Thyroid gland (tissue), 4 donors: ENCODE data around the gene RFX8. TPM values are rescaled to one million over a fixed set of nuclear protein-coding genes. Genes with fewer than 3 reads are reported as not detected.

Source experiments
- DNase-seq, 2 donors: peaks; one replicate each; pipeline ENCODE4 v3.0.0-alpha.2; 2019
- H3K27ac ChIP-seq, 3 donors: fragments of 200-600 bp; sonication (generic); 1 replicate in 2 of 3; 2 replicates in 1 of 3; pipeline ENCODE4 v1.5.1; 2016 to 2019; ENCODE audit warnings: mild to moderate bottlenecking in 1 of 3, moderate library complexity in 1 of 3
- H3K27me3 ChIP-seq: fragments of 200-600 bp; sonication (generic); one replicate; pipeline ENCODE4 v1.5.1; 2019
- H3K36me3 ChIP-seq, 2 donors: fragments of 200-600 bp; sonication (generic); one replicate each; pipeline ENCODE4 v1.5.1; 2016 to 2019
- H3K4me1 ChIP-seq, 2 donors: fragments of 200-600 bp; sonication (generic); one replicate each; pipeline ENCODE4 v1.5.1; 2017 to 2019
- H3K4me3 ChIP-seq, 3 donors: fragments of 200-600 bp; sonication (generic); replicated peaks in 1 of 3; 1 replicate in 2 of 3; 2 replicates in 1 of 3; pipeline ENCODE4 v1.5.1; 2016; ENCODE audit warnings: mild to moderate bottlenecking in 1 of 3
- H3K9me3 ChIP-seq: fragments of 200-600 bp; sonication (generic); one replicate; pipeline ENCODE4 v1.5.1; 2017
- CTCF ChIP-seq, 6 experiments: fragments of 200-600 bp in 3 of 6; fragments of 450-650 bp in 3 of 6; sonication (generic) in 3 of 6; IDR thresholded peaks; one replicate each; pipeline ENCODE4 v1.5.1; 2016 to 2019; ENCODE audit warnings: antibody characterized with exemption in 6 of 6, mild to moderate bottlenecking in 2 of 6, inconsistent platforms in 1 of 6, moderate library complexity in 1 of 6
- POLR2A ChIP-seq, 2 donors: fragments of 450-650 bp; IDR thresholded peaks; one replicate each; pipeline ENCODE4 v1.6.1; 2017; ENCODE audit warnings: antibody characterized with exemption in 2 of 2, mild to moderate bottlenecking in 2 of 2, moderate library complexity in 1 of 2
- WGBS, 2 donors: methylation state at CpG; one replicate each; pipeline ENCODE4 v1.1.5; 2017; 5-methylcytosine and 5-hydroxymethylcytosine counted together
- intact Hi-C: fragments of 100-400 bp; cut with DNase I; formaldehyde crosslinking; loops from one replicate; pipeline ENCODE4 v1.15.1; 2023
- total RNA-seq, 4 donors: library from RNA; depleted of rRNA; stranded (reverse); fragments of >200 nt; gene quantifications; one replicate each; pipeline ENCODE4 v1.2.3, GENCODE V29; 2016

The RFX8 gene
- total RNA-seq, 4 donors from 2014 or later, result 1.9 TPM; not detected in 3

- WGBS, 2 donors, result 97% methylated on average over 3 of the region's 3 CpGs
- intact Hi-C loops, result loop anchor here (5.0 kb wide), 1 partner anchor 416 kb away; no protein-coding TSS in a partner anchor
- Histone ChIP-seq H3K27ac (no peak overlapping the region), H3K4me3 (no peak overlapping the region), H3K36me3 (no peaks in the 10 kb centered on the region), H3K27me3 (no peaks in the 10 kb centered on the region), H3K9me3 (no peaks in the 10 kb centered on the region), H3K4me1 (no peaks in the 10 kb centered on the region)
- no peak for DNase-seq
- TF ChIP-seq CTCF (IDR thresholded peaks at IDR 0.05), result no peak
Measured at GRCh38 chr2:101415884-101416283, 59.0 kb downstream of the RFX8 start.

- 93 to 100% methylated on average over 2 of the region's 2 CpGs for WGBS, 2 donors
- Histone ChIP-seq H3K27ac (no peak overlapping the region), H3K4me3 (no peak overlapping the region), H3K27me3 (no peaks in the 10 kb centered on the region), H3K9me3 (no peaks in the 10 kb centered on the region), H3K36me3 (no peaks in the 10 kb centered on the region), H3K4me1 (no peaks in the 10 kb centered on the region)
- intact Hi-C loops, result loop anchor here (5.0 kb wide), 1 partner anchor 417 kb away; no protein-coding TSS in a partner anchor
- DNase-seq, result no peak
- TF ChIP-seq CTCF (IDR thresholded peaks at IDR 0.05) (no peak), POLR2A (IDR thresholded peaks at IDR 0.05) (no peak)
Measured at GRCh38 chr2:101415220-101415619, 59.7 kb downstream of the RFX8 start.

GRCh38 chr2:101412092-101412694, 62.7 kb downstream of the RFX8 start:
- no peaks in the 10 kb centered on the region for H3K9me3 ChIP-seq
- H3K27ac ChIP-seq, result no peak overlapping the region
- WGBS, 2 donors, result 81 to 86% methylated on average over 9 of the region's 9 CpGs
- H3K27me3 ChIP-seq, result no peaks in the 10 kb centered on the region
- H3K4me3 ChIP-seq, result no peak overlapping the region
- no peak for DNase-seq
- intact Hi-C loops, result no loop called here
- H3K36me3 ChIP-seq, result no peaks in the 10 kb centered on the region
- no peak for TF ChIP-seq CTCF (IDR thresholded peaks at IDR 0.05)
- TF ChIP-seq POLR2A (IDR thresholded peaks at IDR 0.05), result no peak
- H3K4me1 ChIP-seq, result peaks cover 0 to 4% of the 10 kb centered on the region in 2 donors

GRCh38 chr2:101410746-101411145, 64.2 kb downstream of the RFX8 start:
- Histone ChIP-seq H3K9me3 (no peaks in the 10 kb centered on the region), H3K4me1 (peaks cover 0 to 4% of the 10 kb centered on the region in 2 donors), H3K36me3 (no peaks in the 10 kb centered on the region), H3K4me3 (no peak overlapping the region), H3K27me3 (no peaks in the 10 kb centered on the region), H3K27ac (no peak overlapping the region)
- intact Hi-C loops, result no loop called here
- 81 to 85% methylated on average over 5 of the region's 5 CpGs for WGBS, 2 donors
- TF ChIP-seq CTCF (IDR thresholded peaks at IDR 0.05) (no peak), POLR2A (IDR thresholded peaks at IDR 0.05) (no peak)
- DNase-seq, result no peak

- Histone ChIP-seq H3K4me3 (no peak overlapping the region), H3K4me1 (peaks cover 0 to 4% of the 10 kb centered on the region in 2 donors), H3K36me3 (no peaks in the 10 kb centered on the region), H3K27me3 (no peaks in the 10 kb centered on the region), H3K9me3 (no peaks in the 10 kb centered on the region), H3K27ac (no peak overlapping the region)
- TF ChIP-seq POLR2A (IDR thresholded peaks at IDR 0.05) (no peak), CTCF (IDR thresholded peaks at IDR 0.05) (no peak)
- no peak for DNase-seq
- 94 to 95% methylated on average over 5 of the region's 5 CpGs for WGBS, 2 donors
- intact Hi-C loops, result no loop called here
Measured at GRCh38 chr2:101410114-101410513, 64.8 kb downstream of the RFX8 start.
